Kidney (tissue), 14 donors: Measurements from ENCODE around the gene ATG16L1. TPM values are rescaled to one million over a fixed set of nuclear protein-coding genes. Genes with fewer than 3 reads are reported as not detected.
A peak's percentile ranks its signal among the peaks of the same experiment; 100 is the strongest.

Experiments
- DNase-seq, 5 donors: peaks; one replicate each; pipeline ENCODE4 v3.0.0-alpha.2; 2013 to 2020
- FAIRE-seq: peaks from 2 replicates; lab custom pipeline; 2012; peaks lifted over from hg19 to GRCh38; lab: Jason Lieb, UNC
- H3K27ac ChIP-seq, 2 donors: one replicate each; pipeline ENCODE4 v1.7.0; 2013; ENCODE audit warnings: low read depth in 2 of 2, low read length in 2 of 2, inconsistent platforms in 1 of 2
- H3K27me3 ChIP-seq: one replicate; pipeline ENCODE4 v1.7.1; 2013; ENCODE audit warnings: low read length, inconsistent platforms; ENCODE audit not compliant: control insufficient read depth, insufficient read depth
- H3K36me3 ChIP-seq, 3 donors: one replicate each; pipeline versions ENCODE4 v1.7.0 to v1.7.1; 2013; ENCODE audit warnings: low read length in 3 of 3, control low read depth in 1 of 3, inconsistent platforms in 1 of 3; ENCODE audit not compliant: insufficient read depth in 3 of 3, control insufficient read depth in 2 of 3
- H3K4me1 ChIP-seq, 3 donors: one replicate each; pipeline versions ENCODE4 v1.7.0 to v1.7.1; 2013; ENCODE audit warnings: low read length in 3 of 3, inconsistent platforms in 1 of 3, low read depth in 1 of 3; ENCODE audit not compliant: control insufficient read depth in 2 of 3, insufficient read depth in 2 of 3
- H3K4me3 ChIP-seq, 3 donors: one replicate each; pipeline versions ENCODE4 v1.7.0 to v1.8.1; 2013; ENCODE audit warnings: low read length in 3 of 3, control low read depth in 1 of 3, inconsistent platforms in 1 of 3
- H3K9ac ChIP-seq, 3 donors: one replicate each; pipeline versions ENCODE4 v1.7.0 to v1.7.1; 2013; ENCODE audit warnings: low read length in 3 of 3, control low read depth in 1 of 3, inconsistent platforms in 1 of 3
- H3K9me3 ChIP-seq, 3 donors: one replicate each; pipeline versions ENCODE4 v1.7.0 to v1.7.1; 2013; ENCODE audit warnings: low read length in 3 of 3, control low read depth in 1 of 3, inconsistent platforms in 1 of 3; ENCODE audit not compliant: control insufficient read depth in 2 of 3, insufficient read depth in 1 of 3
- intact Hi-C: fragments of 100-400 bp; cut with DNase I; formaldehyde crosslinking; loops from one replicate; pipeline ENCODE4 v1.11.1; 2022
- polyA plus RNA-seq: library from polyadenylated mRNA; stranded (reverse); fragments of 350-450 nt; fragmentation: Illumina TruSeq; extraction: RNeasy Lipid Tissue Mini Kit (QIAGEN cat#74804); gene quantifications from one replicate; pipeline ENCODE4 v1.2.3, GENCODE V29; 2014; ENCODE audit warnings: low read depth, low replicate concordance; ENCODE audit not compliant: insufficient read depth
- total RNA-seq: library from RNA; stranded (reverse); fragmentation: NEBNext Ultra II Directional; extraction: Animal tissue kit (Norgen Biotek cat#: 25700); gene quantifications from one replicate; pipeline ENCODE4 v1.2.1, GENCODE V29; 2021
- TF ChIP-seq, protein P1 (sequence below): IDR thresholded peaks from 3 replicates; pipeline ENCODE4 v1.5.1; 2012; ENCODE audit warnings: mild to moderate bottlenecking, moderate library complexity, borderline replicate concordance; ENCODE audit not compliant: insufficient read depth; ENCODE audit errors: extremely low read depth
- donor health status: control.
- donor health status: control.
- donor health status: control.
- donor health status: control.
- donor health status: control.
- donor health status: DM: yes; HTN: yes; CAD: no.
- donor health status: Normal renal cell carcinoma (clear cell type).

The ATG16L1 gene
- total and polyA plus RNA-seq, 2 donors from 2014 or later = 11.7 to 30.8 TPM

GRCh38 chr2:233209533-233210171, 41.8 kb upstream of the ATG16L1 start:
- Histone ChIP-seq H3K9me3 (no peaks in the 10 kb centered on the region), H3K4me3 (no peak overlapping the region), H3K4me1 (peaks cover 0 to 3% (median 0%) of the 10 kb centered on the region in 3 donors), H3K9ac (no peak overlapping the region), H3K27me3 (no peaks in the 10 kb centered on the region), H3K27ac (no peak overlapping the region), H3K36me3 (no peaks in the 10 kb centered on the region)
- FAIRE-seq = no peak
- intact Hi-C loops = no loop called here
- DNase-seq = peak in 2 of 5 donors; percentile 16 to 18
- TF ChIP-seq, protein P1, sequence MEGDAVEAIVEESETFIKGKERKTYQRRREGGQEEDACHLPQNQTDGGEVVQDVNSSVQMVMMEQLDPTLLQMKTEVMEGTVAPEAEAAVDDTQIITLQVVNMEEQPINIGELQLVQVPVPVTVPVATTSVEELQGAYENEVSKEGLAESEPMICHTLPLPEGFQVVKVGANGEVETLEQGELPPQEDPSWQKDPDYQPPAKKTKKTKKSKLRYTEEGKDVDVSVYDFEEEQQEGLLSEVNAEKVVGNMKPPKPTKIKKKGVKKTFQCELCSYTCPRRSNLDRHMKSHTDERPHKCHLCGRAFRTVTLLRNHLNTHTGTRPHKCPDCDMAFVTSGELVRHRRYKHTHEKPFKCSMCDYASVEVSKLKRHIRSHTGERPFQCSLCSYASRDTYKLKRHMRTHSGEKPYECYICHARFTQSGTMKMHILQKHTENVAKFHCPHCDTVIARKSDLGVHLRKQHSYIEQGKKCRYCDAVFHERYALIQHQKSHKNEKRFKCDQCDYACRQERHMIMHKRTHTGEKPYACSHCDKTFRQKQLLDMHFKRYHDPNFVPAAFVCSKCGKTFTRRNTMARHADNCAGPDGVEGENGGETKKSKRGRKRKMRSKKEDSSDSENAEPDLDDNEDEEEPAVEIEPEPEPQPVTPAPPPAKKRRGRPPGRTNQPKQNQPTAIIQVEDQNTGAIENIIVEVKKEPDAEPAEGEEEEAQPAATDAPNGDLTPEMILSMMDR = no peak

DNA sequence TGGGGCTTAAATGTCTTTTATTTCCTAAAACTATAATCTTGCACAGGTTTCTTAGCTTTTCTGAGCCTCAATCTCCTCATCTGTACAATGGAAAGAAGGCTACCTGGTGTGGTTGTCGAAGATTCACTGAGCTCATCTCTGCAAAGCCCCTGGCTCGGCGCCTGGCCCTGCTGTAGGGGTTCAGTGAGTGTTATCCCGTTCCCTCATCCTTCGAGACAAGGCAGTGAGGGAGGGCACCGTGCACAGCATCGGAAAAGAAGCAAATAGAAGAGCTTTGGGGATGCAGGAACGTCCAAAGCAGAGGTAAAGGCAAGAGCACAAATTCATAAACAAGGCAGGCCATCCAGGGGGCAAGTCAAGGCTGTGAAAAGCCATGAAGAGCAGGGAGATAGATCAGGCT, 41.2 kb upstream of the ATG16L1 start:
- Histone ChIP-seq H3K27me3 (no peaks in the 10 kb centered on the region), H3K9me3 (no peaks in the 10 kb centered on the region), H3K4me3 (no peak overlapping the region), H3K4me1 (peaks cover 0 to 3% (median 0%) of the 10 kb centered on the region in 3 donors), H3K27ac (no peak overlapping the region), H3K36me3 (no peaks in the 10 kb centered on the region), H3K9ac (no peak overlapping the region)
- no peak for DNase-seq
- FAIRE-seq = no peak
- intact Hi-C loops = no loop called here
- TF ChIP-seq, protein P1 = no peak

DNA sequence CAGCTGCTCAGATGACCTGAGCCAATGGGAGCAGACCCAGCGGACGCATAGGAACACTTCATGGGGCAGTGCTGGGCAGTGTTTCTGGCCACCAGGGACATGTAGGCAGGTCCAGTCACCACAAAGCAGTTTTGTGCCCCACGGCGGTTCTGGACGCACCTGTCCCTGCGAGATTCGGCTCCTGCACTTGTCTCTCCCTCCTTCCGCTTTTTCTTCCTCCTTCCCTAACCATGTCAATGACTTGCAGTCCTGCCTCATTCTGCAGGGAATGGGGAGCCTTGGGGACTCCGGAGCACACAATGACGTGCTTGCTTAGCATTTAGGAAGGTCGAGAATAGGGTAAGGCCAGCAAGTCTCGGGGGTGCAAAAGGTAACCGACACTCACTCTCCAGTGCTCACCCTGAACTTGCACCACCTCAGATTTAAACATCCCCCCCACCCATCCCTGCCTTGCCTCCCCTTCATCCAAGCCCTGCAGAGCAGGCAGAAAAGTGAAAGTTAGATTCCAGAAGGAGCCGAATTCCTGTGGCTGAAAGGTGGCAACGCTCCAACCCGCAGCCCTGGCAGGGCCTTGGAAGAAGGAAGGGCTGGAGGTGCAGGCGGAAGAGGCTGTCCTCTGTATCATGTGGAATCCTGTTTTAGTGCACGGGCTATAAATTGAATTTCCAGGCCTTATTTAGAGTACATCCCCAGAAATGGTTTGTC, 40.5 kb upstream of the ATG16L1 start:
- TF ChIP-seq, protein P1 = no peak
- Histone ChIP-seq H3K36me3 (no peaks in the 10 kb centered on the region), H3K27ac (no peak overlapping the region), H3K27me3 (no peaks in the 10 kb centered on the region), H3K9ac (no peak overlapping the region), H3K4me1 (peaks cover 0 to 3% (median 0%) of the 10 kb centered on the region in 3 donors), H3K9me3 (no peaks in the 10 kb centered on the region), H3K4me3 (peak overlapping the region in 2 of 3 donors; percentile 17 to 30)
- intact Hi-C loops = no loop called here
- DNase-seq (peak in 3 of 5 donors; percentile 14 to 92 (median 65)), FAIRE-seq (no peak)
